ENCODE measurements around the gene AIFM1.

The AIFM1 gene

GRCh38 chrX:130197464-130197863 is 31.8 kb upstream of the AIFM1 start:
- Histone ChIP-seq H3K27me3 (no peaks in the 10 kb centered on the region), H3K9me3 (no peaks in the 10 kb centered on the region), H3K4me3 (no peak overlapping the region), H3K36me3 (no peaks in the 10 kb centered on the region), H3K4me1 (no peaks in the 10 kb centered on the region), H3K27ac (no peak overlapping the region)
- intact Hi-C loops (cut with DNase I; ENCODE audit: low total_unique reads) = no loop called here
- no peak for DNase-seq
- no peak for TF ChIP-seq CTCF (IDR thresholded peaks at IDR 0.05)

DNA sequence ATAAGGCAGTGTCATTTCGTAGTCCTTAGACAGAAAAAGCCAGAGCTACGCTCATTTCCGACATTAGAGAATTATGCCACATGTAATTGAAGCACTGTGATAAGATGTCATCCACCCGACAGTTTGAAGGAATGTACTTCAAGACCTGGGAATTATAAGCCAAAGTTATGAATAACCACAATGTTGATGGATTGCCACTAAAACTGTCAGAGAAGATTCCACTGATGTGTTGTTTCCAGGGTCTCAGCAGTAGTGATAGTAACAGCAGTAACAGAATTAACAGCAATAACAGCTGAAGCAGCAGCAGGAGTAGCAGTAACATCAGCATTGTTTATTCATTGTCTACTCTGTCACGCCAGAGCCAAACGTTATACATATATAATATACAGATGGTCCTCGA is 30.8 kb upstream of the AIFM1 start:
- no peak for TF ChIP-seq CTCF (IDR thresholded peaks at IDR 0.05)
- no peak overlapping the region for H3K27ac ChIP-seq
- H3K4me3 ChIP-seq = no peak overlapping the region
- no peaks in the 10 kb centered on the region for H3K36me3 ChIP-seq
- H3K9me3 ChIP-seq = no peaks in the 10 kb centered on the region
- no peak for DNase-seq
- intact Hi-C loops (cut with DNase I; ENCODE audit: low total_unique reads) = no loop called here
- H3K27me3 ChIP-seq = no peaks in the 10 kb centered on the region
- H3K4me1 ChIP-seq = no peaks in the 10 kb centered on the region

DNA sequence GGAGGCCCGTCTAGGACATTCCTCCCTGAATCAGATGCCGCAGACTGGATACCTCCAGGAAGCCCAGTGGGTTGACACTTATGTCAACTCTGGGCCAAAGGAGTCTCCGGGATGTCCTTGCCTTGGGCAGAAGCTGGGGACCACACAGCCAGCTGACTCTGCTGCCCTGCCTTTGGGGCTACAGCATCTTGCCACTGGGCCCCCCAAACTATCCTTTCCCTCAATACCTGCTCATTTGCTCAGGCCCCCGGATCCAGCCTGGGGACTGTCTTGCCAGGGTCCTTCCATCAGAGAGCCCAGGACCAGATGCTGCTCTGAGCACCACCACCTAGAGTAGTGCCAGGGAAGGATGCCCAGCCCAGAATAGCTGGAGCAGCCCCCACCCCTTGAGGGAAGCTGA is 25.2 kb upstream of the AIFM1 start:
- Histone ChIP-seq H3K4me1 (no peaks in the 10 kb centered on the region), H3K27me3 (no peaks in the 10 kb centered on the region), H3K27ac (no peak overlapping the region), H3K36me3 (no peaks in the 10 kb centered on the region), H3K4me3 (no peak overlapping the region), H3K9me3 (no peaks in the 10 kb centered on the region)
- no peak for DNase-seq
- no peak for TF ChIP-seq CTCF (IDR thresholded peaks at IDR 0.05)
- intact Hi-C loops (cut with DNase I; ENCODE audit: low total_unique reads) = loop anchor here (5.0 kb wide), 1 partner anchor 108 kb away; no protein-coding TSS in a partner anchor

DNA sequence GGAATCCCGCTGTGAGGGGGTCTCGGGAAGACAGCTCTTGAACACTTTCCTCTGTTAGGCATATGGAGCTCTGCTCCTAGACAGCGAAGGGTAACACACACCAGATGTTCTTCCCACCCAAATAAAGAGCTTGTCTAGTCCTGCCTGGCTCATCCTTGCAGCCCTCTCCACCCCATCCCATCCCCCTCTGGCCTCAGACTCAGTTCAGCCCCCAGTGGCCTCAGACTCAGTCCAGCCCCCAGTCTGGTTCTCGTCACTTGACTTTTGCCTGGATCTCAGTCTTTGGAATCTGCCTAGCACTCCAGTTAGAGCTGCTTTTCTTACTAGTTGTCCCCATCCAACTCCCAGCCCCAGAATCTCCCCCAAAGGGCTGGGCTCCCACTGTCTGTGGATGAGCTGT is 21.0 kb upstream of the AIFM1 start:
- no peak for DNase-seq
- intact Hi-C loops (cut with DNase I; ENCODE audit: low total_unique reads) = no loop called here
- H3K27me3 ChIP-seq = no peaks in the 10 kb centered on the region
- no peak overlapping the region for H3K4me3 ChIP-seq
- H3K27ac ChIP-seq = no peak overlapping the region
- H3K4me1 ChIP-seq = no peaks in the 10 kb centered on the region
- TF ChIP-seq CTCF (IDR thresholded peaks at IDR 0.05) = no peak
- H3K36me3 ChIP-seq = no peaks in the 10 kb centered on the region
- no peaks in the 10 kb centered on the region for H3K9me3 ChIP-seq

- Histone ChIP-seq H3K4me1 (no peaks in the 10 kb centered on the region), H3K27ac (no peak overlapping the region), H3K36me3 (no peaks in the 10 kb centered on the region), H3K27me3 (no peaks in the 10 kb centered on the region), H3K9me3 (no peaks in the 10 kb centered on the region), H3K4me3 (no peak overlapping the region)
- no peak for DNase-seq
- no peak for TF ChIP-seq CTCF (IDR thresholded peaks at IDR 0.05)
- intact Hi-C loops (cut with DNase I; ENCODE audit: low total_unique reads) = no loop called here
Observed at GRCh38 chrX:130184857-130185256, 19.2 kb upstream of the AIFM1 start.

GRCh38 chrX:130184168-130184567 is 18.5 kb upstream of the AIFM1 start:
- H3K27me3 ChIP-seq = no peaks in the 10 kb centered on the region
- H3K4me3 ChIP-seq = no peak overlapping the region
- intact Hi-C loops (cut with DNase I; ENCODE audit: low total_unique reads) = no loop called here
- TF ChIP-seq CTCF (IDR thresholded peaks at IDR 0.05) = no peak
- H3K9me3 ChIP-seq = no peaks in the 10 kb centered on the region
- no peak for DNase-seq
- H3K4me1 ChIP-seq = no peaks in the 10 kb centered on the region
- no peak overlapping the region for H3K27ac ChIP-seq
- no peaks in the 10 kb centered on the region for H3K36me3 ChIP-seq
